Activated T-cell treated with anti-CD3 and anti-CD28 coated beads, Interleukin-2, amount 50 U/mL, for 72 hours (primary cell): ENCODE measurements around the gene VAV2. TPM values are rescaled to one million over a fixed set of nuclear protein-coding genes. Genes with fewer than 3 reads are reported as not detected.
"Not testable (repeated sequence)": the region's sequence is repeated elsewhere in the genome, so short reads cannot be mapped to it uniquely, and the experiment has no call there.

Experiments
- ATAC-seq, 2 donors: fragments of 150-1000 bp; cut with Tn5 transposase; replicated peaks in 1 of 2; 2 replicates each; pipeline ENCODE4 v1.10.0; 2021; ENCODE audit warnings: moderate library complexity in 2 of 2, mild to moderate bottlenecking in 1 of 2
- DNase-seq, 2 donors: peaks; one replicate each; pipeline ENCODE4 v3.0.0; 2021 to 2022; ENCODE audit warnings: mixed read lengths in 1 of 2
- H3K27ac Mint-ChIP-seq: one replicate; pipeline ENCODE4 v1.8.0; 2022; ENCODE audit warnings: mild to moderate bottlenecking, moderate library complexity, mixed read lengths
- H3K27me3 Mint-ChIP-seq: one replicate; pipeline ENCODE4 v1.8.0; 2022; ENCODE audit warnings: low read depth, mixed read lengths
- H3K36me3 Mint-ChIP-seq, 2 donors: one replicate each; pipeline ENCODE4 v1.8.0; 2022; ENCODE audit warnings: mixed read lengths in 2 of 2, mild to moderate bottlenecking in 1 of 2; ENCODE audit not compliant: insufficient read depth in 2 of 2
- H3K4me1 Mint-ChIP-seq: one replicate; pipeline ENCODE4 v1.8.0; 2022; ENCODE audit warnings: low read depth, mixed read lengths
- H3K4me3 Mint-ChIP-seq, 2 donors: one replicate each; pipeline ENCODE4 v1.8.0; 2022; ENCODE audit warnings: mild to moderate bottlenecking in 2 of 2, mixed read lengths in 2 of 2, moderate library complexity in 2 of 2
- H3K9me3 Mint-ChIP-seq, 2 donors: one replicate each; pipeline ENCODE4 v1.8.0; 2022; ENCODE audit warnings: mixed read lengths in 2 of 2
- total RNA-seq, 2 donors: library from RNA; stranded (reverse); gene quantifications; one replicate each; pipeline ENCODE4 v1.2.3, GENCODE V29; 2022

VAV2 gene
- total RNA-seq, 2 donors from 2014 or later, result 4.6 to 5.1 TPM

DNA sequence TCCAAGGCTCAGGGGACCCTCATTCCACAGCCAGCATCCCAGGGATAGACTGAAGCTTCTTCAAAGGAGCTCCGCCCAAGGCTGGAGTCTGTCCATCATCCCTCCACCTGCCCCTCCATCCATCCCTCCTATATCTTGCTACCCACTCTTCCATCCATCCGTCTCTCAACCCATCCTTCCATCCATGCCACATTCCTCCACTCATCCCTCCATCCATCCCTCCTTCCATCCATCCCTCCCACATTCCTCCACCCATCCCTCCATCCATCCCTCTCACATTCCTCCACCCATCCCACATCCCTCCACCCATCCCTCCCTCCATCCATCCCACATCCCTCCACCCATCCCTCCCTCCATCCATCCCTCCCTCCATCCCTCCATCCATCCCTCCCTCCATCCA is 5.5 kb upstream of the VAV2 start:
- ATAC-seq (no peak), DNase-seq (no peak)
- peaks cover 9% of the 10 kb centered on the region for H3K27me3 Mint-ChIP-seq
- no peak overlapping the region for H3K4me3 Mint-ChIP-seq
- no peaks in the 10 kb centered on the region for H3K4me1 Mint-ChIP-seq
- no peak overlapping the region for H3K27ac Mint-ChIP-seq
- no peaks in the 10 kb centered on the region for H3K9me3 Mint-ChIP-seq
- no peaks in the 10 kb centered on the region for H3K36me3 Mint-ChIP-seq

GRCh38 chr9:133996531-133997520 is 4.7 kb upstream of the VAV2 start:
- H3K27ac Mint-ChIP-seq, result no peak overlapping the region
- ATAC-seq (no peak), DNase-seq (no peak)
- H3K36me3 Mint-ChIP-seq, result no peaks in the 10 kb centered on the region
- no peaks in the 10 kb centered on the region for H3K9me3 Mint-ChIP-seq
- peaks cover 9% of the 10 kb centered on the region for H3K27me3 Mint-ChIP-seq
- no peak overlapping the region for H3K4me3 Mint-ChIP-seq
- no peaks in the 10 kb centered on the region for H3K4me1 Mint-ChIP-seq

GRCh38 chr9:133995012-133995896 is 3.1 kb upstream of the VAV2 start:
- Mint-ChIP-seq H3K4me3 (no peak overlapping the region), H3K27ac (no peak overlapping the region), H3K27me3 (peaks cover 17% of the 10 kb centered on the region), H3K4me1 (no peaks in the 10 kb centered on the region), H3K9me3 (no peaks in the 10 kb centered on the region), H3K36me3 (no peaks in the 10 kb centered on the region)
- DNase-seq, result no peak
- no peak for ATAC-seq

- no peaks in the 10 kb centered on the region for H3K36me3 Mint-ChIP-seq
- H3K9me3 Mint-ChIP-seq, result no peaks in the 10 kb centered on the region
- no peak overlapping the region for H3K27ac Mint-ChIP-seq
- peaks cover 17% of the 10 kb centered on the region for H3K27me3 Mint-ChIP-seq
- ATAC-seq (peak; percentile 42 to 46), DNase-seq (peak; percentile 83 to 89)
- peak overlapping the region; percentile 35 to 48 for H3K4me3 Mint-ChIP-seq
- H3K4me1 Mint-ChIP-seq, result no peaks in the 10 kb centered on the region
Measured at GRCh38 chr9:133994353-133995011, 2.4 kb upstream of the VAV2 start.

- Mint-ChIP-seq H3K27me3 (peaks cover 17% of the 10 kb centered on the region), H3K36me3 (no peaks in the 10 kb centered on the region), H3K9me3 (no peaks in the 10 kb centered on the region), H3K27ac (no peak overlapping the region), H3K4me3 (peak overlapping the region; percentile 64 to 72), H3K4me1 (no peaks in the 10 kb centered on the region)
- ATAC-seq (no peak), DNase-seq (no peak)
Measured at GRCh38 chr9:133993635-133994253, 1.6 kb upstream of the VAV2 start.

DNA sequence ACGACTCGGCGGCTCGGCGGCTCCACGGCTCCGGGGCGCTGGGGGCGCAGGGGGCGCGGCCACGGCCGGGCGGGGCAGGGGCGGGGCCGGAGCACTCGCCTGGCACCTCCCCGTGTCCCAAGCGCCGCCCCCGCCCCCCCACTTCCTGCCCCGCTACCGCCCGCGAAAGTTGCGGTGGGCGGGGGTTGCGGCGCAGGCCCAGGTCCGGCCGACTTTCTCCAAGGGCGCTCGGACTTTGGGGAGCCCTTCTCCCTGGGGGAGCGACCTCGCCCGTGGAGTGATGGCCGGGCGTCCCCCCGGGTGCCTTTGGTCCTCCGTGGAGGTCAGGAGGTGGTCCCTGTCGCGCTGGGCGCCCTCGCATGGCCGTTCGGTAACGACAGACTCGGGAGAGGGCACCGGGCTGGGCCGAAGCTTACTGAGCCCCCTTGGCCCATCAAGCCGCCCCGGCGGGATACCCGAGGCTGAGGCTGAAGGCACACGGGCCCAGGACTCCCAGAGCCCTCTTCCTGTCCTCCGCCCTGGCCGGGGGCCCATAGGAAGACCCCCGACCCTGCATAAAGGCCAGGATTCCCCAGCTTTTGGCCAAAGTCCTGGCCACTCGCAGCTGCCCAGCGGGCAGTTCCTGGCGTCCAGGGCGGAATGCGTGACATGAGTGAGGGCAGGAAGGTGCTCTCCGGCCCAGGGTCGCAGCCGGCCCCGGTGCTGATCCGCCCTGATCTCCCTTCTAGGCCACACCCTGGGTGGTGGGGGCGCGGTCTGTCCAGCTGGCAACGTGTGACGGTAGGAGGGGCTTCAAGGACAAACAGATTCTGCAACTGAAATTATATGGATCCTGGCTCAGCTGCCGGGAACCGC is 883 bp upstream of the VAV2 start:
- peak; percentile 70 to 77 for DNase-seq
- Mint-ChIP-seq H3K27me3 (peaks cover 17% of the 10 kb centered on the region), H3K36me3 (no peaks in the 10 kb centered on the region), H3K9me3 (no peaks in the 10 kb centered on the region), H3K27ac (no peak overlapping the region), H3K4me1 (no peaks in the 10 kb centered on the region), H3K4me3 (peak overlapping the region; percentile 64 to 72)
- ATAC-seq, result peak; percentile 82 to 84

DNA sequence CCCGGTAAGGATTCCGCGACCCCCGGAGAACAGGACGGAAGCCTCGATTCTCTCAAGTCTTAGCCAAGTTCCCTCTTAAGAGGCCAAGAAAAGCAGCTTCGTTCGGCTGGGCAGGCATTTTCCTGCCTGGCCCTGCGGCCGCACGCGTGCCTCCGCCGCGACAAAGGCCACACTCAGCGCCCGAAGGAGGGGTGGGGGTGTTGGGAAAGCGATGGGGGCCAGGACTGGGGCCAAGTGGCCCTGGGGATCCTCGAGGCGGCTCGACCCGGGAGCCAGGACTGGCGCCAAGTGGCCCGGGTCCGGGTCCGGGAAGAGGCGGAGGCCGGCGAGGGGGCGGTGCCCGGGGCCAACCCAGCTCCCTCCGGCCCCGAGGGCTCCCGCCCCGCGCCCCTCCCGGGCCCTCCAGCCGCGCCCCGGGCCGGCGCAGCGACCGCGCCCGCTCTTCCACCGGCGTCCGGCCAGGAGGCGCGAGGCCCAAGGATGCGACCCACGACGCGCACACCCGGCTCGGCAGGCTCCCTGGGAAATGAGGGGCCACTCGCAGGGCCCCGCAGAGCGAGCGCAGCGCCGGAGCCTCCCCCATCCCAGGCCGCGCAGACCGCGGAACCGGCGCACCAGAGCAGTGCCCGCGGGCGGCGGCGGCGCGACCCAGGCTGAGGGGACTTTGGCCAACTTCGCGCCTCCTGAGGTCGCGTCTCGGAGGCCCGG is 756 bp downstream of the VAV2 start:
- Mint-ChIP-seq H3K36me3 (no peaks in the 10 kb centered on the region), H3K27ac (no peak overlapping the region), H3K4me3 (peak overlapping the region; percentile 19 to 62), H3K4me1 (no peaks in the 10 kb centered on the region), H3K9me3 (no peaks in the 10 kb centered on the region), H3K27me3 (peaks cover 17% of the 10 kb centered on the region)
- DNase-seq (peak in 1 of 2 donors; percentile 18), ATAC-seq (peak; percentile 3 to 4)

GRCh38 chr9:133990366-133991213 is 1.5 kb downstream of the VAV2 start:
- no peak overlapping the region for H3K27ac Mint-ChIP-seq
- H3K4me3 Mint-ChIP-seq, result peak overlapping the region; percentile 19 to 62

DNA sequence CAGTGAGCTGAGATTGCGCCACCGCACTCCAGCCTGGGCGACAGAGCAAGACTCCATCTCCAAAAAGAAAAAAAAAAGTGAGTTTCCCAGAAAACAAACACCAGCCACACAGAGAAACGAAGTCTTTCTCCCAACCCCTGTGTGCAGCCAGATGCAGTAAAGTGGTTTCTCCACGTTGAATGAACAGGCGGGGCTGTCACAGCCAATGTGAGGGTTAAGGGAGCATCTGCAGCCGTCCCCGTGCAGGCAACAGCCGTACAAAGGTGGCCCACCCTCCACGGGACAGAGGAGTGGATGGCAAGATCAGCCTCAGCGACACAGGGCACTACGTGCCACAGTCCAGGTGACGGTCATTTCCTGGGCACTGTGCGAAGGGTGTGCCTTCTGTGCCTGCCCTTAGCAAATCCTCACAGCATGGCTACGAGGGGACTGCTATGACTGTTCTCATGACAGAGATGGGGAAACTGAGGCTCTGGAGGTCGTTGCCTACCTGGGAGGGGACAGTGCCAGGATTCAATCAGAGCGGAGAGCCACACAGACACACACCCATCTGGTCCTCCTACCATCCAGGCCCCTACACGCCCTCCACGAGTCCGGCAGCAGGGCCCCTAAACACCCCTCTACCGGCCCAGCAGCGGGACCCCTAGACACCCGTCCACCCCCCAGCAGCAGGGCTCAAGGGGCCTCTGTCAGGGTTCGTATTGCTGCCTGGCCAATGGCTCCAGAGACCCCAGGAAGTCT is 2.3 kb downstream of the VAV2 start:
- DNase-seq (no peak), ATAC-seq (no peak)
- H3K4me3 Mint-ChIP-seq, result no peak overlapping the region
- H3K9me3 Mint-ChIP-seq, result no peaks in the 10 kb centered on the region
- H3K27ac Mint-ChIP-seq, result no peak overlapping the region
- no peaks in the 10 kb centered on the region for H3K36me3 Mint-ChIP-seq
- no peaks in the 10 kb centered on the region for H3K4me1 Mint-ChIP-seq
- peaks cover 14% of the 10 kb centered on the region for H3K27me3 Mint-ChIP-seq

More at GRCh38 chr9:133990366-133991213, 1.5 kb downstream of the VAV2 start:
- Mint-ChIP-seq H3K27me3 (peaks cover 17% of the 10 kb centered on the region), H3K9me3 (no peaks in the 10 kb centered on the region), H3K4me1 (no peaks in the 10 kb centered on the region), H3K36me3 (no peaks in the 10 kb centered on the region)
- DNase-seq (no peak), ATAC-seq (no peak)

DNA sequence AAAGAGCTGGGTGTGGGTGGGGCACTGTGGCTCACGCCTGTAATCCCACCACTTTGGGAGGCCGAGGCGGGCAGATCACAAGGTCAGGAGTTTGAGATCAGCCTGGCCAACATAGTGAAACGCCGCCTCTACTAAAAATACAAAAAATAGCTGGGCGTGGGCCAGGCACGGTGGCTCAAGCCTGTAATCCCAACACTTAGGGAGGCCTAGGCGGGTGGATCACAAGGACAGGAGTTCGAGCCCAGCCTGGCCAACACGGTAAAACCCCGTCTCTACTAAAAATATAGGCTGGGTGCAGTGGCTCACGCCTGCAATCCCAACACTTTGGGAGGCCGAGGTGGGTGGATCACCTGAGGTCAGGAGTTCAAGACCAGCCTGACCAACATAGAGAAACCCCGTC is 3.4 kb downstream of the VAV2 start:
- H3K27me3 Mint-ChIP-seq, H3K9me3 Mint-ChIP-seq, H3K4me1 Mint-ChIP-seq, H3K27ac Mint-ChIP-seq, H3K36me3 Mint-ChIP-seq, DNase-seq, ATAC-seq, H3K4me3 Mint-ChIP-seq: not testable (repeated sequence)
